Measurements from ENCODE around the gene ZNF107.
"Not testable (repeated sequence)": the region's sequence is repeated elsewhere in the genome, so short reads cannot be mapped to it uniquely, and the experiment has no call there.

ZNF107 gene

DNA sequence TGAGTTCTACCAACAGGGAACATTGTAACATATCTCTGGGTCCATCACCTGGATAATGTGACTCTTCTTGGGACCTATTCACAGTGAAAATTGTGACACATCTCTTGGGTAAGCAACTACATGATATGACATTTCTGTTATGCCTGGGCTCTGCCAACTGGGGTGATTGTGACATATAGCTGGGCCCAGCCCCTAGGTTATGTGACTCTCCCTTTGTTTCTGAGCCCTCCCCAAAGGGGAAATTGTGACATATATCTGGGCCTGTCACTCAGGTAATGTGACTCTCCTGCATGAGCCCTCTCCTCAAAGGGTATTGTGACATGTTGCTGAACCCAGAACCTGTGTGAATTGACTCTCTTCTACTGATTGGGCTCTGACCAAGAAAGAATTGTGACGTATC is 22.4 kb upstream of the ZNF107 start:
- H3K27me3 ChIP-seq (ENCODE audit: control insufficient read depth, insufficient read depth, low read length, poor library complexity, severe bottlenecking) = no peaks in the 10 kb centered on the region
- H3K4me1 ChIP-seq (ENCODE audit: control insufficient read depth, insufficient read depth, low read length) = no peaks in the 10 kb centered on the region
- peaks cover 2% of the 10 kb centered on the region for H3K9me3 ChIP-seq (ENCODE audit: control insufficient read depth, low read length)
- H3K27ac ChIP-seq (ENCODE audit: insufficient read depth, low read depth, low read length, poor library complexity, severe bottlenecking) = no peak overlapping the region
- no peak overlapping the region for H3K4me3 ChIP-seq (ENCODE audit: insufficient read depth, low read depth, low read length)
- no peaks in the 10 kb centered on the region for H3K36me3 ChIP-seq (ENCODE audit: control insufficient read depth, insufficient read depth, low read length)
- WGBS, 2 experiments = 50 to 58% methylated on average over 1 of the region's 1 CpG

GRCh38 chr7:64651203-64651602 is 14.7 kb upstream of the ZNF107 start:
- 83 to 88% methylated on average over 1 of the region's 1 CpG for WGBS, 2 experiments
- Histone ChIP-seq H3K27me3 (ENCODE audit: control insufficient read depth, insufficient read depth, low read length, poor library complexity, severe bottlenecking) (no peaks in the 10 kb centered on the region), H3K36me3 (ENCODE audit: control insufficient read depth, insufficient read depth, low read length) (no peaks in the 10 kb centered on the region), H3K9me3 (ENCODE audit: control insufficient read depth, low read length) (peaks cover 2% of the 10 kb centered on the region), H3K4me3 (ENCODE audit: insufficient read depth, low read depth, low read length) (no peak overlapping the region), H3K4me1 (ENCODE audit: control insufficient read depth, insufficient read depth, low read length) (no peaks in the 10 kb centered on the region), H3K27ac (ENCODE audit: insufficient read depth, low read depth, low read length, poor library complexity, severe bottlenecking) (no peak overlapping the region)

DNA sequence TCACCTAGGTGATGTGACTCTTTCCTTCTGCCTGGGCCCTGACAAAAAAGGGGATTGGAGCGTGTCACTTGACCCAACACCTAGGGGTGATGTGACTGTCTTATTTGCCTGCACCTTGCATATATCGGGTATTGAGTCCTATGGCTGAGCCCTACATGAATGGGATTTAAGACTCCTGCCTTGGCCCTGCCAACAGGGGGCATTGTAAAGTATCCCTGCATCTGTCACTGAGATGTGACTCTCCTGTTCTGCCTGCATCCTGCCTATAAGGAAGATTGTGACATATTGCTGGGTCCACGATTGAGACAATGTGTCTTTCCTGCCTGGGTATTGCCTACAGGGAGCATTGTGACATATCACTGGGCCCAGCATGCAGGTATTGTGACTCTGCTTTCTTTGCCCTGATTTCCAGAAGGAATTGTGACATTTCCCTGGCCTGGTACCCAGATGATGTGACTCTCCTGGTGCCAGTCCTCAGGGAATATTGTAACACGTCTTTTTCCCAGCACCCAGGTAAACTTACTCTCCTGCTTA is 14.2 kb upstream of the ZNF107 start:
- 79 to 82% methylated on average over 4 of the region's 4 CpGs for WGBS, 2 experiments
- H3K4me1 ChIP-seq (ENCODE audit: control insufficient read depth, insufficient read depth, low read length) = no peaks in the 10 kb centered on the region
- no peak overlapping the region for H3K4me3 ChIP-seq (ENCODE audit: insufficient read depth, low read depth, low read length)
- peaks cover 2% of the 10 kb centered on the region for H3K9me3 ChIP-seq (ENCODE audit: control insufficient read depth, low read length)
- H3K27ac ChIP-seq (ENCODE audit: insufficient read depth, low read depth, low read length, poor library complexity, severe bottlenecking) = no peak overlapping the region
- no peaks in the 10 kb centered on the region for H3K27me3 ChIP-seq (ENCODE audit: control insufficient read depth, insufficient read depth, low read length, poor library complexity, severe bottlenecking)
- no peaks in the 10 kb centered on the region for H3K36me3 ChIP-seq (ENCODE audit: control insufficient read depth, insufficient read depth, low read length)

DNA sequence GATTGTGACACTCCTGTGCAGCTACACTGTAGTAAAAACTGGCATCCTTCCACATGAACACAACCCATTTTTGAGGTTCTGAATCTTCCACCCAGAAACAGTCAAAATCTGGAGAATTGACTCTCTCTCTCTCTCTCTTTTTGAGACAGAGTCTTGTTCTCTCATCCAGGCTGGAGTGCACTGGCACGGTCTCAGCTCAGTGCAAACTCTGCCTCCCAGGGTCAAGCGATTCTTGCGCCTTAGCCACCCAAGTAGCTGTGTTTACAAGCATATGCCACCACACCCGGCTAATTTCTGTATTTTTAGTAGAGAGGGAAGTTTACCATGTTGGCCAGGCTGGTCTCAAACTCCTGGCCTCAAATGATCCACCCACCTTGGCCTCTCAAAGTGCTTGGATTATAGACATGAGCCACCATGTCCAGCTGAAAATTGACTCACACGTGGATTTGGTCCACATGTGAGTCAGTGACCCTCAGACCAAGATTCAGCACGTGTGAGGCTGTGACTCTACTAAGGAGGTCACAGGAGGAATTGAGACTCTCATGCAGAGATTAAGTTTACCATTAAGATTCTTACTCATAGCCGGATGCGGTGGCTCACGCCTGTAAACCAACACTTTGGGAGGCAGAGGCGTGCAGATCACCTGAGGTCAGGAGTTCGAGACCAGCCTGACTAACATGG is 12.1 kb upstream of the ZNF107 start:
- Histone ChIP-seq H3K4me3 (ENCODE audit: insufficient read depth, low read depth, low read length) (no peak overlapping the region), H3K9me3 (ENCODE audit: control insufficient read depth, low read length) (peaks cover 6% of the 10 kb centered on the region), H3K36me3 (ENCODE audit: control insufficient read depth, insufficient read depth, low read length) (no peaks in the 10 kb centered on the region), H3K27ac (ENCODE audit: insufficient read depth, low read depth, low read length, poor library complexity, severe bottlenecking) (no peak overlapping the region), H3K27me3 (ENCODE audit: control insufficient read depth, insufficient read depth, low read length, poor library complexity, severe bottlenecking) (no peaks in the 10 kb centered on the region), H3K4me1 (ENCODE audit: control insufficient read depth, insufficient read depth, low read length) (no peaks in the 10 kb centered on the region)
- WGBS, 2 experiments = 69 to 76% methylated on average over 11 of the region's 11 CpGs

- Histone ChIP-seq H3K27ac (ENCODE audit: insufficient read depth, low read depth, low read length, poor library complexity, severe bottlenecking) (no peak overlapping the region), H3K9me3 (ENCODE audit: control insufficient read depth, low read length) (peaks cover 6% of the 10 kb centered on the region), H3K4me3 (ENCODE audit: insufficient read depth, low read depth, low read length) (no peak overlapping the region), H3K27me3 (ENCODE audit: control insufficient read depth, insufficient read depth, low read length, poor library complexity, severe bottlenecking) (no peaks in the 10 kb centered on the region), H3K4me1 (ENCODE audit: control insufficient read depth, insufficient read depth, low read length) (no peaks in the 10 kb centered on the region), H3K36me3 (ENCODE audit: control insufficient read depth, insufficient read depth, low read length) (no peaks in the 10 kb centered on the region)
- WGBS, 2 experiments = 76 to 80% methylated on average over 5 of the region's 5 CpGs
These were observed 11.0 kb upstream of the ZNF107 start for GRCh38 chr7:64654796-64655548.

DNA sequence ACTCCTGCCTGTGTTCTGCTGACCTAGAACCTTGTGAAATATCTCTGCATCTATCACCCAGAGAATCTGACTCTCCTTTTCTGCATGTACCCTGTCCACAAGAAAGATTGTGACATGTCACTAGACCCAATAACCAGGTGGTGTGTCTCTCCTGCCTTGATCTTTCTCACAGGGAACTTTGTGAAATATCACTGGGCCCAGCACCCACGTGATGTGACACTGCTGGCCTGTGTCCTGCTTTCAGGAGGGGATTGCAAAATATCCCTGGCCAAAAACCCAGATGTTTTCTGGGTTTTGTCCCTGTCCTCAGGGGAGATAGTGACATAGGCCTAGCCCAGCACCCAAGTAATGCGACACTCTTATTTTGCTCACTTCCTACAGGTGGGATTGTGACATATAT is 10.1 kb upstream of the ZNF107 start:
- H3K27ac ChIP-seq (ENCODE audit: insufficient read depth, low read depth, low read length, poor library complexity, severe bottlenecking) = no peak overlapping the region
- H3K9me3 ChIP-seq (ENCODE audit: control insufficient read depth, low read length) = peaks cover 6% of the 10 kb centered on the region
- H3K27me3 ChIP-seq (ENCODE audit: control insufficient read depth, insufficient read depth, low read length, poor library complexity, severe bottlenecking) = no peaks in the 10 kb centered on the region
- no peak overlapping the region for H3K4me3 ChIP-seq (ENCODE audit: insufficient read depth, low read depth, low read length)
- H3K36me3 ChIP-seq (ENCODE audit: control insufficient read depth, insufficient read depth, low read length) = no peaks in the 10 kb centered on the region
- 48 to 50% methylated on average over 2 of the region's 2 CpGs for WGBS, 2 experiments
- H3K4me1 ChIP-seq (ENCODE audit: control insufficient read depth, insufficient read depth, low read length) = no peaks in the 10 kb centered on the region

- Histone ChIP-seq H3K27me3 (ENCODE audit: control insufficient read depth, insufficient read depth, low read length, poor library complexity, severe bottlenecking) (no peaks in the 10 kb centered on the region), H3K27ac (ENCODE audit: insufficient read depth, low read depth, low read length, poor library complexity, severe bottlenecking) (no peak overlapping the region), H3K4me3 (ENCODE audit: insufficient read depth, low read depth, low read length) (no peak overlapping the region), H3K36me3 (ENCODE audit: control insufficient read depth, insufficient read depth, low read length) (no peaks in the 10 kb centered on the region), H3K9me3 (ENCODE audit: control insufficient read depth, low read length) (peaks cover 6% of the 10 kb centered on the region), H3K4me1 (ENCODE audit: control insufficient read depth, insufficient read depth, low read length) (no peaks in the 10 kb centered on the region)
- WGBS, 2 experiments = 88 to 90% methylated on average over 2 to 3 of the region's 3 CpGs
These were observed 9.4 kb upstream of the ZNF107 start for GRCh38 chr7:64656489-64656888.

GRCh38 chr7:64662091-64662490 is 3.8 kb upstream of the ZNF107 start:
- 88 to 95% methylated on average over 5 of the region's 5 CpGs for WGBS, 2 experiments
- H3K27ac ChIP-seq (ENCODE audit: insufficient read depth, low read depth, low read length, poor library complexity, severe bottlenecking); H3K4me1 ChIP-seq (ENCODE audit: control insufficient read depth, insufficient read depth, low read length); H3K27me3 ChIP-seq (ENCODE audit: control insufficient read depth, insufficient read depth, low read length, poor library complexity, severe bottlenecking); H3K9me3 ChIP-seq (ENCODE audit: control insufficient read depth, low read length); H3K4me3 ChIP-seq (ENCODE audit: insufficient read depth, low read depth, low read length); H3K36me3 ChIP-seq (ENCODE audit: control insufficient read depth, insufficient read depth, low read length): not testable (repeated sequence)

DNA sequence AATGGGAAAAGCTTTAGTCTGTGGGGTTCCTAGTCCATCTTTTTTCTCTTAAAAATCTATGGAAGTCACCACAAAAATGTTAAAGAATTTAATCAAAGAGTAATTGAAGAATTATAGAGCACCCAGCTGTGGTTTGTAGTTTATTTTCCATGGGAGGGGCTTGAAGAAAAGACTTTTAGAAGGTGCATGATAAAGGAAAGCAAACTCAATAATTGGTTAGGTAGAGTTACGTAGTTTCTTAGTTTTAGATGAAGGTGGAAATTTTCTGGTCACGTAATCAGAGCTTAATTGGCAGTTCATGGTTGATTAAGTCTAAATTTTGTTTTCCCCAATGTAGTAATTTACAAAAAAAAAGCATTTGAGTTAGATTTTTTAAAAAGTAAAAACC is 724 bp downstream of the ZNF107 start:
- no peaks in the 10 kb centered on the region for H3K27me3 ChIP-seq (ENCODE audit: control insufficient read depth, insufficient read depth, low read length, poor library complexity, severe bottlenecking)
- WGBS, 2 experiments = 26 to 44% methylated on average over 2 of the region's 2 CpGs

GRCh38 chr7:64667311-64667710 is 1.4 kb downstream of the ZNF107 start:
- Histone ChIP-seq H3K27me3 (ENCODE audit: control insufficient read depth, insufficient read depth, low read length, poor library complexity, severe bottlenecking) (no peaks in the 10 kb centered on the region), H3K4me3 (ENCODE audit: insufficient read depth, low read depth, low read length) (peak overlapping the region; percentile 69)
- 93 to 99% methylated on average over 2 of the region's 2 CpGs for WGBS, 2 experiments

More for the DNA sequence above, 724 bp downstream of the ZNF107 start:
- Histone ChIP-seq H3K27ac (ENCODE audit: insufficient read depth, low read depth, low read length, poor library complexity, severe bottlenecking) (peak overlapping the region; percentile 96), H3K4me1 (ENCODE audit: control insufficient read depth, insufficient read depth, low read length) (no peaks in the 10 kb centered on the region), H3K36me3 (ENCODE audit: control insufficient read depth, insufficient read depth, low read length) (peaks cover 7% of the 10 kb centered on the region), H3K9me3 (ENCODE audit: control insufficient read depth, low read length) (no peaks in the 10 kb centered on the region), H3K4me3 (ENCODE audit: insufficient read depth, low read depth, low read length) (peak overlapping the region; percentile 69)

More at GRCh38 chr7:64667311-64667710, 1.4 kb downstream of the ZNF107 start:
- H3K36me3 ChIP-seq (ENCODE audit: control insufficient read depth, insufficient read depth, low read length) = peaks cover 7% of the 10 kb centered on the region
- no peak overlapping the region for H3K27ac ChIP-seq (ENCODE audit: insufficient read depth, low read depth, low read length, poor library complexity, severe bottlenecking)
- no peaks in the 10 kb centered on the region for H3K9me3 ChIP-seq (ENCODE audit: control insufficient read depth, low read length)
- no peaks in the 10 kb centered on the region for H3K4me1 ChIP-seq (ENCODE audit: control insufficient read depth, insufficient read depth, low read length)
